Middle frontal gyrus (tissue), 1 donor: ENCODE measurements around the gene KIF3C.
"Not testable (repeated sequence)": the region's sequence is repeated elsewhere in the genome, so short reads cannot be mapped to it uniquely, and the experiment has no call there.

Experiments used
- DNase-seq: peaks from one replicate; pipeline ENCODE4 v3.0.0-alpha.2; 2015; ENCODE audit warnings: low spot score; ENCODE audit errors: extremely low spot score

KIF3C gene

GRCh38 chr2:25960920-25961319 is 21.4 kb downstream of the KIF3C start:
- no peak for DNase-seq

- DNase-seq = no peak
Observed at GRCh38 chr2:25960396-25960795, 21.9 kb downstream of the KIF3C start.

- DNase-seq = not testable (repeated sequence)
Observed at GRCh38 chr2:25958611-25959010, 23.7 kb downstream of the KIF3C start.

GRCh38 chr2:25957743-25958142 is 24.6 kb downstream of the KIF3C start:
- no peak for DNase-seq

- DNase-seq = no peak
Observed at GRCh38 chr2:25955869-25956535, 26.3 kb downstream of the KIF3C start.

GRCh38 chr2:25955036-25955435 is 27.3 kb downstream of the KIF3C start:
- no peak for DNase-seq

- DNase-seq = no peak
Observed at GRCh38 chr2:25954199-25954752, 28.0 kb downstream of the KIF3C start.

- peak; percentile 86 for DNase-seq
Observed at GRCh38 chr2:25951071-25951547, 31.2 kb downstream of the KIF3C start.

GRCh38 chr2:25948437-25948836 is 33.9 kb downstream of the KIF3C start:
- DNase-seq = no peak

- DNase-seq = no peak
Observed at GRCh38 chr2:25941042-25941441, 41.3 kb downstream of the KIF3C start.

- DNase-seq = no peak
Observed at GRCh38 chr2:25939257-25939668, 43.0 kb downstream of the KIF3C start.

- DNase-seq = no peak
Observed at GRCh38 chr2:25938345-25938744, 44.0 kb downstream of the KIF3C start.

- DNase-seq = no peak
Observed at GRCh38 chr2:25936889-25937545, 45.3 kb downstream of the KIF3C start.

- DNase-seq = no peak
Observed at GRCh38 chr2:25933622-25934021, 48.7 kb downstream of the KIF3C start.

GRCh38 chr2:25929789-25930473 is 52.4 kb downstream of the KIF3C start:
- no peak for DNase-seq

GRCh38 chr2:25928668-25929067 is 53.6 kb downstream of the KIF3C start:
- DNase-seq = no peak

GRCh38 chr2:25926984-25927756 is 55.1 kb downstream of the KIF3C start:
- DNase-seq = no peak

- DNase-seq = no peak
Observed at GRCh38 chr2:25922501-25922900, 59.8 kb downstream of the KIF3C start.

GRCh38 chr2:25920786-25921415 is 61.4 kb downstream of the KIF3C start:
- no peak for DNase-seq

- no peak for DNase-seq
Observed at GRCh38 chr2:25920336-25920735, 62.0 kb downstream of the KIF3C start.

- DNase-seq = no peak
Observed at GRCh38 chr2:25917832-25918231, 64.5 kb downstream of the KIF3C start.
